Stimulated activated CD8-positive, alpha-beta memory T cell treated with anti-CD3 and anti-CD28 coated beads, Interleukin-7, amount 100 ng/mL, for 4 hours (primary cell): ENCODE data around the gene CDH13.

Experiments used
- DNase-seq, 2 donors: peaks; one replicate each; pipeline ENCODE4 v3.0.0-alpha.2; 2020; ENCODE audit warnings: low read depth in 2 of 2

Gene CDH13

GRCh38 chr16:83174671-83175070 is 547.9 kb downstream of the CDH13 start:
- no peak for DNase-seq

DNA sequence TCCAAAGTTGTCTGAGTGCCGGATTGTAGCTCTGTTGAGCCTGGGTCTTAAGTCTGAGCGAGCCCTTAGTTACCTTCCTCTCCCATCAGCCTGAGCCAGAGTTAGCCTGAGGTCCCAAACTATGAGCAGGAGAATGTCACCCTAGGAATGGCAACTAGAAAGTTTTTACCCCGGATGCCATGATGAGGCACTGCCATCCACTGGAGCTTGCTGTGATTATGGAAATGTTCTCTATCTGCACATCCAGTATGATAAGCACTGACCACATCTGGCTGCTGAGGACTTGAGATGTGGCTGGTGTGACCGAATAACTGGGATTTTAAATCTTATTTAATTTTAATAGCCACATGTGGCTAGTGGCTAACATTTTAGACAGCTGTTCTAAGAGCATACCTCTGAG is 550.0 kb downstream of the CDH13 start:
- no peak for DNase-seq

GRCh38 chr16:83185902-83186301 is 559.1 kb downstream of the CDH13 start:
- DNase-seq: no peak

GRCh38 chr16:83187405-83187804 is 560.6 kb downstream of the CDH13 start:
- DNase-seq: no peak

- no peak for DNase-seq
These were observed 570.0 kb downstream of the CDH13 start for GRCh38 chr16:83196796-83197195.

GRCh38 chr16:83197450-83197849 is 570.7 kb downstream of the CDH13 start:
- no peak for DNase-seq

GRCh38 chr16:83198977-83199376 is 572.2 kb downstream of the CDH13 start:
- DNase-seq: no peak

- no peak for DNase-seq
These were observed 573.4 kb downstream of the CDH13 start for GRCh38 chr16:83200005-83200779.

DNA sequence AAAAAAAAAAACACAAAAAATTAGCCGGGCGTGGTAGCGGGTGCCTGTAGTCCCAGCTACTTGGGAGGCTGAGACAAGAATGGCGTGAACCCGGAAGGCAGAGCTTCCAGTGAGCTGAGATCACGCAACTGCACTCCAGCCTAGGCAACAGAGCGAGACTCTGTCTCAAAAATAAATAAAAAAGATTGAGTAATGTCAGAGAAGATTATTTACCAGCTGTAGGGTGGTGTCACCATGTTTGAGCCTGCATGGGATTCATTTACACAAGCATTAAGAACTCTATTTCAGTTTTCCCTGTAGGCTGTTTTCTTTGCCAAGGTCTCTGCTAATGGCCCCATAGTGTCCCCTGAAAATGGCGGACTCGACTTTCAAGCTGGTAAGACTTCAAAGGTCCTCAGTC is 575.0 kb downstream of the CDH13 start:
- DNase-seq: no peak

GRCh38 chr16:83205896-83206295 is 579.1 kb downstream of the CDH13 start:
- DNase-seq: no peak

- DNase-seq: no peak
These were observed 579.7 kb downstream of the CDH13 start for GRCh38 chr16:83206426-83206825.

GRCh38 chr16:83211711-83212110 is 584.9 kb downstream of the CDH13 start:
- no peak for DNase-seq

DNA sequence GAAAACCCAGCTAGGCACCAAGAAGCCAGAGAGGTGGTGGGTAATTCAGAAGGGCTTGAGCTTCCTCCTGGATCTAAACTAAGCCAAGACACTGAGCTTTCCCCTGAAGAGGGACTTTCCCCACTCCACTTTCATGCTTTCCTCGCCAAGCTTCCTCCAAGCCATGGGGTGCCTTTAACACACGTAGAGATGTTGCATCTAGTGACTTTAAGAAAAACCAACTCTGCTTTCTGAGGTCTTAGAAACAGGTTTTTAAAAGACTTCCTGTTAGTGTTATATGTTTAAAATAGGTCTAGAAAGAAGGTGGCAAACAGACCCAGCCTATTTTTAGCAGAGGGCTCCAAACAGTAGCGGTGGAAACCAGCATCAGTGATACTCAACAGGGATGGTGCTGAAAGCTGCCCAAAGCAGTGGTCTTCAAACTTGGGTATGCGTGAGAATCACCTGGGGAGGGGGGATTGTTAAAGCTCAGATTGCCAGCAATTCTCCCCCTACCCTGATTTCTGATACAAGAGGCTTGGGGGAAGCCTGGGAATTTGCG is 585.6 kb downstream of the CDH13 start:
- DNase-seq: no peak

DNA sequence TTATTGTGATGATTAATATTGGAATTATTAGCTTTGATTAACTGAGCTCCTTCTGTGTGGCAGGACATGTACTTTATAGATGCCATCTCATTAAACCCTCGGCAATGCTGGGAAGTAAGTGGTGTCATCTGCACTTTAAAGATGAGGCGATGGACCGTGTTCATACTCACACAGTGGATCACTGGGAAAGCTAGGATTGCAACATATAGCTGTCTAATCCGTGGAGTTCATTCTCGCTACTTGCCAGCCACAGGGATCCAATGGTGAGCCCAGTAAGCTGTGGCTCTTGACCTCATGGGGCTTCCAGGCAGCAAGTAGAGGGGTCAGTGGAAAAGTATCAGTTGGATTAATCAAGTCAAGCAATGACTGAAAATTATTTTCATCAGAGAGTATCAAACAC is 587.9 kb downstream of the CDH13 start:
- DNase-seq: no peak

DNA sequence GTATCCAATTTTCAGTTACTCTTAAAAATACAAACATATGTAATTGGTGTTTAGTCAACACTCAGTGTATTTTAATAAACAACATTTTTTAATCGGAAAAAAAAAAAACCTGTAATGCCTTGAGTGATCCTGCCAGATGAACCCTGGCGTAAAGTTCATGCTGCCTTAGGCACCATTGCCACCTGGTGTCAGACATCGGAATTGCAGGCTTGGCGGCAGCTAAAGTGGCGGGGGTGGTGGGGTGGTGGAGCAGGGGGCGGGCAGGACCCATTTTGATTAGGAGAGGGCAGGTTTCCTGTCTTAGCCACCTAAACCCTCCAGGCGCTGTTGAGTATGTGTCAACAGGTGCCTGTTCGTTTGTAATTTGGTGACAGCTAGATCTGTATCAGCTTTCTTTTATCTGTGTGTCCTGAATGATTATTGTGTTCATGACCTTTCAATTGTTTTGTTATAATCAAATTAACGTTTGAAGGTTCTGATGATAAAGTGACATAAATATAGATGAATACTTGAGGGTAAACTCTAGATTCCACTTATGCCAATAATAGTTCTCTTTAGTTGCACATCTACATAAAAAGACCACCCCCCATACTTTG is 588.7 kb downstream of the CDH13 start:
- no peak for DNase-seq

DNA sequence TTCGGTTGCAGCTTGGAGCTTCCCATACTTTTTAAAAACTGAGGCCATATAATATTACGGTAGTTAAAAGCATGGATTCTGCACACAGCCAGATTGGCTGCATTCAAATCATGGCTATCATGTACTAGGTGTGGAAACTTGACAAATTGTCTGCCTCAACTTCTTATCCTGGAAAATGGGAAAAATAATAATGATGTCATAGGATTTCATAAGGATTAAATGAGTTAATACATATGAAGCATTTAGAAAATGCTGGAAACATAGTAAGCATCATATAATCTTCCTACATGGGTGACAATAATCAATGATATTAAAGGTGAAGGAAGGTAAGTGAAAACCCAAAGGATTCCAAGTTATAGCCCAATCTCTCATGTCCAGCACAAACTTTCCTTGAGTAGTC is 592.5 kb downstream of the CDH13 start:
- DNase-seq: no peak

- no peak for DNase-seq
These were observed 593.3 kb downstream of the CDH13 start for GRCh38 chr16:83220066-83220465.

- no peak for DNase-seq
These were observed 597.9 kb downstream of the CDH13 start for GRCh38 chr16:83224642-83225041.

GRCh38 chr16:83227336-83227735 is 600.6 kb downstream of the CDH13 start:
- DNase-seq: no peak

GRCh38 chr16:83231729-83232128 is 605.0 kb downstream of the CDH13 start:
- DNase-seq: no peak

- no peak for DNase-seq
These were observed 606.4 kb downstream of the CDH13 start for GRCh38 chr16:83233153-83233552.

GRCh38 chr16:83238949-83239691 is 612.4 kb downstream of the CDH13 start:
- DNase-seq: no peak

DNA sequence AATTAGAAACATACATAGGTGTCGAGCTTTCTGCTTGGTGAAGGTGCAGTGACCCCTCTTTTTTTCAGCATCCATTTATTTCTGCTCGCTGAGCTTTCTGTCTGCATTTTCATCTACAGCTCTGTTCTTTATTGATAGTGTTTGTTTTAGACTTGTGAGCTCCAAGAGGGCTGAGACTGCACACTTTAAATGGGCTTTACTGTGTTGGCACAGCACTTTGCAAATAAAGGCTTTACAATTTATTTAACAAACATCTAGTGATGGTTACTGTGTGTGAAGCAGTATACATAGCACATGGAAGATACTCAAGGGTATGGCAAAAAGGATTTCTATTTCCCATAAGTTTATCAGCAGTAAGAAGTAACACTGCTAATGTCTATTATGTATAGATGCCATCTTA is 617.3 kb downstream of the CDH13 start:
- DNase-seq: no peak
